Activated naive CD8-positive, alpha-beta T cell treated with anti-CD3 and anti-CD28 coated beads, Interleukin-2, amount 10 ng/mL, durations not matched to agents 7 days and 5 days (primary cell): Measurements from ENCODE around the gene THOC6. TPM values are rescaled to one million over a fixed set of nuclear protein-coding genes. Genes with fewer than 3 reads are reported as not detected.
A peak's percentile ranks its signal among the peaks of the same experiment; 100 is the strongest.

ENCODE experiments used
- ATAC-seq: fragments of 150-1000 bp; cut with Tn5 transposase; one replicate; pipeline ENCODE4 v1.10.0; 2021; ENCODE audit warnings: low read depth, moderate library complexity
- POLR2A ChIA-PET: fragments of 350-600 bp; sonication (Branson Sonifier 250); formaldehyde crosslinking; loops from one replicate; lab custom pipeline; 2021; ENCODE audit warnings: antibody characterized with exemption; lab: Charles Lee
- DNase-seq: peaks from one replicate; pipeline ENCODE4 v3.0.0; 2021
- H3K27ac Mint-ChIP-seq: one replicate; pipeline ENCODE4 v1.8.0; 2022; ENCODE audit warnings: mild to moderate bottlenecking, mixed read lengths
- H3K27me3 Mint-ChIP-seq: one replicate; pipeline ENCODE4 v1.8.0; 2022; ENCODE audit warnings: mild to moderate bottlenecking, moderate library complexity, mixed read lengths
- H3K36me3 Mint-ChIP-seq: one replicate; pipeline ENCODE4 v1.8.0; 2021; ENCODE audit warnings: mild to moderate bottlenecking, mixed read lengths
- H3K4me1 Mint-ChIP-seq: one replicate; pipeline ENCODE4 v1.8.0; 2021; ENCODE audit warnings: mixed read lengths
- H3K4me3 Mint-ChIP-seq: one replicate; pipeline ENCODE4 v1.8.0; 2022; ENCODE audit warnings: mild to moderate bottlenecking, moderate library complexity, mixed read lengths
- H3K9me3 Mint-ChIP-seq: one replicate; pipeline ENCODE4 v1.8.0; 2021; ENCODE audit warnings: mixed read lengths
- total RNA-seq, 2 experiments: library from RNA; stranded (reverse); gene quantifications; one replicate each; pipeline ENCODE4 v1.2.3, GENCODE V29; 2021

The THOC6 gene
- total RNA-seq, 2 experiments from 2014 or later = 36.3 to 36.9 TPM

DNA sequence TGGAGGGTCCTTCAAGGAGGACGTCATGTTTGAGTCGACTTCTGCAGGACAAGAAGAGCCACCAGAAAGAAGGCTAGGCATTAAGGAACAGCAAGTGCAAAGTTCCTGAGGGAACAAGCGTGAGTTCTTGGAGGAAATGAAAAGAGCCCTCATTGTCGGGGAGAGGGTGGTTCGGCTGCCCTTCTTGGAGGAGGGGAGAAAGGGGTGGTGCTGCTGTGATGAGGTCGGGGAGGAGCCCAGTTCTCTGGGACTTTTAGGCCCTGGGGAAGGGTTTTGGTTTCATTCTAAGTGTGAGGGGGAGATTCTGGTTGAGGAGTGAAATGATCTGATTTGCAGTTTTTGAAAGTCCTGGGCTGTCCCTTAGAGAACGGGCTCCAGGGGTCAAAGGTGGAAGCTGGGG, 8.8 kb downstream of the THOC6 start:
- Mint-ChIP-seq H3K4me1 (peaks cover 27% of the 10 kb centered on the region), H3K27me3 (peaks cover 48% of the 10 kb centered on the region), H3K9me3 (no peaks in the 10 kb centered on the region), H3K27ac (no peak overlapping the region), H3K36me3 (peaks cover 3% of the 10 kb centered on the region), H3K4me3 (no peak overlapping the region)
- POLR2A ChIA-PET = interaction anchor here (0.9 to 7.0 kb wide), 3 partner anchors 11 to 27 kb away, joined by 4 to 105 read pairs (median 33); partner anchors contain the start of gene MMP25
- DNase-seq (no peak), ATAC-seq (no peak)

DNA sequence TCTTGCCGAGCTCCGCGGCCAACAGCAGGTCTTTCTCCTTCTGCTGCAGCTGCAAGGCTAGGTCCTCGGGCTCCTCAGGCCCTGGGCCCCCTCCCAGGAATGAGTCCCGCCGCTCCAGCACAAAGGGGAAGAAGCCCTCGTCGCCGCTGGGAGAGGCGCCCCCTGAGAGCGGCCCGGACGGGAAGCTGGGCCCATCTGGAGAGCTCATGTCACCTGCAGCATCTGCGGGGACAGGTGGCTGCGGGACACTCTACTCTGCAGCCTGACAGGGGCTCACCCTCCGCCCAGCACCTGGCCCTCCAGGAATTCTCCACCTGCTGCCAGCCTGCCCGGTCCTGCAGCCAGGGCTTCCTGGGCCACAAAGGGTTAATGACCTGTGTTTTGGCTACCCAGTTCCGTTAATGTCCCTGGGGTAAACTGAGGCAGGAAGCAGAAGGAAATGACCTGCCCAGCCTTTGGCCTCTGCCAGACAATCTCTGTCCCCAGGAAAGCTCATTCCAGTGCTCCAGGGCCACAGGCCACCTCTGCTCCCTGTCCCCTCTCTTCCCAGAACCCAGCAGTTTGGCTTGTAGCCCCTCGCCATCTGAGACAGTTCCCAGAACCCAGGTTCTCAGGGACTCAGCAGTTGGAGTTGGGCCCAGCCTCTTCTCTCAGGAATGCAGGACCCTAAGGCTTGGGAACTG, 11.6 kb downstream of the THOC6 start:
- ATAC-seq = no peak
- H3K36me3 Mint-ChIP-seq = peaks cover 1% of the 10 kb centered on the region
- H3K27me3 Mint-ChIP-seq = peaks cover 70% of the 10 kb centered on the region
- POLR2A ChIA-PET = interaction anchor here (1.0 to 2.4 kb wide), 7 partner anchors 8 to 94 kb away, joined by 3 to 13 read pairs (median 3); partner anchors contain the start of gene MMP25
- no peak for DNase-seq
- no peak overlapping the region for H3K4me3 Mint-ChIP-seq
- H3K4me1 Mint-ChIP-seq = peaks cover 17% of the 10 kb centered on the region
- H3K27ac Mint-ChIP-seq = no peak overlapping the region
- no peaks in the 10 kb centered on the region for H3K9me3 Mint-ChIP-seq

DNA sequence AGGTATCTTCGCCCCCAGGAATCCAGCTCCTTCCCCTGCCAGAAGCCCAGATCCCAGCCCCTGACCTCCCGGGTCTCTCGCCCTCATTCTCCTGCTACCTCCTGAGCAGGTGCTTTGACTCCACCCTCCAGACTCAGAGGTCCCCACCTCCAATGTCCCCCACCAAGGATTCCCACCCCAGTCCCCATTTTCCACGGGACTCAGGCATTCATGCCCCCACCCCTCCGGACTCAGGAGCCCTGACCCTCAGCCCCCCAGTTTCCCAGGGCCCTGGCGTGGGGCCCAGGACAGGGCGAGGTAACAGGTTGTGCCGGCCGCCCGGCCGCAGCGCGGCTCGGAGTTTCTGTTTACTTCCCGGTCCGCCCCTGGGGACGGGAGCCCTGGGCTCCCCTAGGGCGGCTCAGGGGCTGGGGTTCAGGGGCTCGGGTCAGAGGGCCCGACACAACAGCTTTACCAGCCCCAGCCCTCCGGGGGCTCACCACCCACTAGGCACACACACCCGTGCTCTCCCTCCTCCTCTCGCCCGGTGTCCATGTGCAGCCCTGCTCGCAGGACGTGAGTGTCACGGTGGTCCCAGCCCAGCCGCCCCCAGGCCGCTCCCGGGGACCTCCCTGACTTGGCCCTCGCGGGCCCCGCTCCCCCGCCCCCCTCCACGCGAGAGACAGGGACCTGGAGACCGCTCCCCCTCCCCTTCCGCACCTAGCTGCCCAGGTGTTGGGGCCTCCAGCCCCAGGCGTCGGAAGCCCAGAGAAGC, 12.3 kb downstream of the THOC6 start:
- Mint-ChIP-seq H3K4me1 (peaks cover 13% of the 10 kb centered on the region), H3K27ac (no peak overlapping the region)
- peak; percentile 2 for ATAC-seq

DNA sequence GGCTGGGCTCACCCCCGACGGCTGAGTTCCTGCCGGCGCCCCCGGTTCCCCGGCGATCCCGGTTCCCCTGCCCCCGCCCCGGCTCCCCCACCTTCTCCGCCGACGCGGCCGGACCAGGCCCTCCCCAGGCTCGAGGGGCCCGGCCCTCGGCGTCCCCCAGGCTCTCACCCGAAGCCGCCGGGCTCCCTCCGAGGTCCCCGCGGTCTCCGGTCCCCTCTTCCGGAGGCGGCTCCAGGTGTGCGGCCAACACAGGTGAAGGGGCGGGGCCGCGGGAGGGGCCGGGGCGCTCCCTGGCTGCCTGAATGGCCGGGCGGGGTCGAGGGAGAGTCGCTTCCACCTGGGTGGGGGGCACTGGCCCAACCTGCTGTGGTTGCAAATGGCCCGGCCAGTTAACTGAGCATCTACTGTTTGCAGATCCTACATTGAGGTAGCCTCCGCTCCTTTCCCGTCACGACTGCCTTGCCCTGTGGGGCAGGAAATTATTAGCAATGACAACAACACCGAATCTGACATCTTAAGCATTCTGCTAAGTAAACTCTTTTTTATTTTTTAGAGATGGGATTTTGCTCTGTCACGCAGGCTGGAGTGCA, 13.0 kb downstream of the THOC6 start, which contains the start of gene BICDL2:
Gene BICDL2, minus strand, starts transcription at position 219 of the 590 bp plus-strand sequence. CDS start 1,448 bp downstream, outside the sequence.
- H3K27ac Mint-ChIP-seq = no peak within 1 kb of the TSS
- peaks cover 1% of the 10 kb centered on the region for H3K36me3 Mint-ChIP-seq
- DNase-seq (no peak), ATAC-seq (no peak)
- H3K4me1 Mint-ChIP-seq = peaks cover 12% of the 10 kb centered on the region
- POLR2A ChIA-PET = interaction anchor here (1.2 to 1.6 kb wide), 2 partner anchors 11 to 88 kb away, joined by 3 to 5 read pairs; no protein-coding TSS in a partner anchor
- peak within 1 kb of the TSS; percentile 19 for H3K4me3 Mint-ChIP-seq
- H3K27me3 Mint-ChIP-seq = peaks cover 79% of the 10 kb centered on the region
- no peaks in the 10 kb centered on the region for H3K9me3 Mint-ChIP-seq

More for the DNA sequence above, 12.3 kb downstream of the THOC6 start:
- H3K4me3 Mint-ChIP-seq = no peak overlapping the region
- no peak for DNase-seq
- POLR2A ChIA-PET = interaction anchor here (1.2 to 2.4 kb wide), 3 partner anchors 9 to 89 kb away, joined by 3 to 13 read pairs (median 5); partner anchors contain the start of gene MMP25
- H3K9me3 Mint-ChIP-seq = no peaks in the 10 kb centered on the region
- peaks cover 1% of the 10 kb centered on the region for H3K36me3 Mint-ChIP-seq
- peaks cover 75% of the 10 kb centered on the region for H3K27me3 Mint-ChIP-seq

DNA sequence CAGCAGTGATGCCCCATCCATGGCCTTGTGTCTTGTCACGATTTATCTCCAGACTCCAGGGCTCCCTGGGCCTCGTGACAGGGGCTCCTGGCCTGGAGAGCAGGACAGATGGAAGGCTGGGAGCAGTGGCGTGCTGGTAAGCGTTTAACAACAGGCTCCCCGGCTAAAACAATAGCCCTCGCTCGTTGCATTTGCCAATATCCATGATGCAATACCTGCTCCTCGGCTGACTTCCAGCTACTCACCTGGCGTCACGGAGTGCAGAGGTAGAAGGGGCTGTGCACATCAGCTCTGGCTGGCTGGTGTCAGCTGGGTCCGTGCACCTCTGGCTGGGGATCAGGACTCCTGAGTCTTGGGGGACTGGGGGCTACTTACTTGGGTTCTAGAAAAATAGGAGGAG, 14.4 kb downstream of the THOC6 start:
- POLR2A ChIA-PET = interaction anchor here (1.2 to 11.6 kb wide), 5 partner anchors 8 to 18 kb away, joined by 3 to 105 read pairs (median 4); no protein-coding TSS in a partner anchor
- Mint-ChIP-seq H3K4me3 (no peak overlapping the region), H3K9me3 (no peaks in the 10 kb centered on the region), H3K27me3 (peaks cover 74% of the 10 kb centered on the region), H3K4me1 (peaks cover 7% of the 10 kb centered on the region), H3K27ac (no peak overlapping the region), H3K36me3 (peaks cover 1% of the 10 kb centered on the region)
- no peak for ATAC-seq
- no peak for DNase-seq

DNA sequence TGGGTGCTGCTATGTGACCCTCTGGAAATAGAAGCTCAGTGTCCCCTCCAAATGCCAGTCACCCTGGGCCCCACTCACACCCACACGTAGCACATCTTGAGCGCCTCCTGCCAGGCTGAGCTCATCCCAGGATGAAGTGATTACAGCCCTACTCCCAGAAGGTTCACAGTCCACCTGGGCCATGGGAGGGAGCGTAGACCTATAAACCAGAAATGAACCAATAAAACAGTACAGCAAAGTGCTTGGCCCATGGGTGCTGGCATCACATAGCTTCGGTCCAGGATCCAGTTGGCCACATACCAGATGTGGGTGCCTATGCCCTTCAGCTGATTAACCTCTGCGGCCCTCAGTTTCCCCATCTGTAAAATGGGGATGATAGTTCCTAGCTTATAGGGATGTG, 15.1 kb downstream of the THOC6 start:
- peaks cover 74% of the 10 kb centered on the region for H3K27me3 Mint-ChIP-seq
- H3K4me3 Mint-ChIP-seq = no peak overlapping the region
- H3K36me3 Mint-ChIP-seq = peaks cover 4% of the 10 kb centered on the region
- H3K9me3 Mint-ChIP-seq = no peaks in the 10 kb centered on the region
- POLR2A ChIA-PET = interaction anchor here (0.9 to 11.6 kb wide), 8 partner anchors 8 to 31 kb away, joined by 3 to 105 read pairs (median 4); no protein-coding TSS in a partner anchor
- peaks cover 5% of the 10 kb centered on the region for H3K4me1 Mint-ChIP-seq
- ATAC-seq = no peak
- no peak overlapping the region for H3K27ac Mint-ChIP-seq
- DNase-seq = no peak

DNA sequence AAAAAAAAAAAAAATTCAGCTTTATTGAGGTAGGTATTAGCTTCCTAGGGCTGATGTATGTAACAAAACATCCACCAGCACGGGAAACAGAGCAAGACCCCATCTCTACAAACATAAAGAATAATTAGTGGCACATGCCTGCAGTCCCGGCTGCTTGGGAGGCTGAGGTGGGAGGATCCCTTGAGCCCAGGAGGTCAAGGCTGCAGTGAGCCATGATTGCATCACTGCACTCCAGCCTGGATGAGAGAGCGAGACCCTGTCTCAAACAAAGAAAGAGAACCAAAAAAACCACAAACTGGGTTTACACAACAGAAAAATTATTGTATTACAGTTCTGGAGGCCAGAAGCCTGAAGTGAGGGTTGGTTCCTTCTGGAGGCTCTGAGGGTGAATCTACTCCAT, 18.5 kb downstream of the THOC6 start:
- peaks cover 62% of the 10 kb centered on the region for H3K27me3 Mint-ChIP-seq
- POLR2A ChIA-PET = interaction anchor here (0.6 to 11.6 kb wide), 5 partner anchors 8 to 1337 kb away, joined by 3 to 105 read pairs (median 3); partner anchors contain the start of gene MAPK8IP3
- peaks cover 9% of the 10 kb centered on the region for H3K4me1 Mint-ChIP-seq
- peaks cover 5% of the 10 kb centered on the region for H3K36me3 Mint-ChIP-seq
- ATAC-seq (no peak), DNase-seq (no peak)
- no peak overlapping the region for H3K27ac Mint-ChIP-seq
- H3K4me3 Mint-ChIP-seq = no peak overlapping the region
- H3K9me3 Mint-ChIP-seq = no peaks in the 10 kb centered on the region

DNA sequence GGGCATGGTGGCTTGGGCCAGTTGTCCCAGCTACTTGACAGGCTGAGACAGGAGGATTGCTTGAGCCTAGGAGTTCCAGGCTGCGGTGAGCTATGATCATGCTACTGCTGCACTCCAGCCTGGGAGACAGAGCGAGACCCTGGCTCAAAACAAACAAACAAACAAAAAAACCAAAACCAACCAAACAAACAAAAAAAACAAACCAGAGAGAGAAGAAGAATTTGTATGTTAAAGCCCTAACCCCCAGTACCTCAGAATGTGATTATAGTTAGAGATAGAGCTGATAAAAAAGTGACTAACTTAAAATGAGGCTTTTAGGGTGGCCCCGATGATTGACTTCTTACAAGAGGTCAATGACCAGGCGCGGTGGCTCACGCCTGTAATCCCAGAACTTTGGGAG, 20.9 kb downstream of the THOC6 start:
- peak overlapping the region; percentile 77 for H3K4me3 Mint-ChIP-seq
- H3K4me1 Mint-ChIP-seq = peaks cover 22% of the 10 kb centered on the region
- POLR2A ChIA-PET = interaction anchor here (1.1 to 11.6 kb wide), 9 partner anchors 9 to 90 kb away, joined by 3 to 131 read pairs (median 6); partner anchors contain the start of genes TNFRSF12A and ZNF213
- DNase-seq = no peak
- peaks cover 14% of the 10 kb centered on the region for H3K36me3 Mint-ChIP-seq
- no peaks in the 10 kb centered on the region for H3K9me3 Mint-ChIP-seq
- H3K27me3 Mint-ChIP-seq = peaks cover 41% of the 10 kb centered on the region
- ATAC-seq = no peak
- H3K27ac Mint-ChIP-seq = peak overlapping the region; percentile 71

DNA sequence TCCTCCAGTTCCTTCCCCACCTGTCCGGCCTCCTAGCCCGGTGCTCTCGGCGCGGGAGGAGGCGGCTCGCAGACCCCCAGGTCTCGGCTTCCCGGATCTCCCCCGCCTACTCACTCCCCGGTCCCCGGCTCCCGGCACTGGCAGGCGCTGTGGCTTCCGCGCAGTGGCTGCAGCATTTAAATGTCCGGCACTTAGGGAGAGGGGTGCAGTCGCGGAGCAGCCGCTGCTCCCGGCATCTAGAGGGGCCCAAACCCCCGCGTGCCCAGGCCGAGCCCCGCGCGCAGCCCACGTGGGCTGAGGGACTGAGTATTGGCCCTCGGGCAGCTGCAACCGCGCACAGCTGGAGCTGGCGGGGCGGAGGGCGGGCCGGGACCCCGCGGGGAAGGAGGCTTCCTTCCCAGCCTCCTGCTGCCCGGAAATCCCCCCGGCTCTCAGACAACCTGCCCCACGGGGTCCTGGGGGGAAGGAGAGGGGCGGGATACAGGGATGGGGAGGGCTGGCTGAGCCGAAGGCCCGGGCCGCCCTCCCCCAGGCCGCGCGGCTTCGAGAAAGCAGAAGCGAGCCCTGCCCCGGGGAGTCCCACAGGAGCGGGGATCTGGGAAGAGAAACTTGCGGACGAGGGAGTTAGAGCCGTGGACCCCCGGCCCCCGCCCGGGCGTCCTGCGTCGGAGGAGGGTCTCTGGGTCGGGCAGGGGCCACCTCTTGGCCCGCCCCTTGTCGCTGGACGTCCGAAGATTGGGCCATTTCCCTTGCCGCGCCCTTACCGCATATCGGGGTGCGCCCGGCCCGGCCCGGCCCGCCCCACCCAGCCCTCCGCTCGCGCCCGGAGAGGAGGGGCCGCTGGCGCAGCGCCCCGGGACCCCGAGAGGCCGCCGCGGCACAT, 22.2 kb downstream of the THOC6 start, which contains the start of gene MMP25:
Gene MMP25, plus strand, starts transcription at position 804 of the 883 bp plus-strand sequence. CDS start 357 bp downstream, outside the sequence.
- DNase-seq (peak; percentile 67), ATAC-seq (peak; percentile 31)
- POLR2A ChIA-PET = interaction anchor here (1.0 to 11.6 kb wide), 11 partner anchors 11 to 88 kb away, joined by 3 to 131 read pairs (median 5); partner anchors contain the start of genes TNFRSF12A and ZNF213
- H3K4me3 Mint-ChIP-seq = peak within 1 kb of the TSS; percentile 90
- no peaks in the 10 kb centered on the region for H3K9me3 Mint-ChIP-seq
- peaks cover 30% of the 10 kb centered on the region for H3K27me3 Mint-ChIP-seq
- peaks cover 22% of the 10 kb centered on the region for H3K36me3 Mint-ChIP-seq
- H3K27ac Mint-ChIP-seq = peak within 1 kb of the TSS; percentile 83
- peaks cover 29% of the 10 kb centered on the region for H3K4me1 Mint-ChIP-seq

DNA sequence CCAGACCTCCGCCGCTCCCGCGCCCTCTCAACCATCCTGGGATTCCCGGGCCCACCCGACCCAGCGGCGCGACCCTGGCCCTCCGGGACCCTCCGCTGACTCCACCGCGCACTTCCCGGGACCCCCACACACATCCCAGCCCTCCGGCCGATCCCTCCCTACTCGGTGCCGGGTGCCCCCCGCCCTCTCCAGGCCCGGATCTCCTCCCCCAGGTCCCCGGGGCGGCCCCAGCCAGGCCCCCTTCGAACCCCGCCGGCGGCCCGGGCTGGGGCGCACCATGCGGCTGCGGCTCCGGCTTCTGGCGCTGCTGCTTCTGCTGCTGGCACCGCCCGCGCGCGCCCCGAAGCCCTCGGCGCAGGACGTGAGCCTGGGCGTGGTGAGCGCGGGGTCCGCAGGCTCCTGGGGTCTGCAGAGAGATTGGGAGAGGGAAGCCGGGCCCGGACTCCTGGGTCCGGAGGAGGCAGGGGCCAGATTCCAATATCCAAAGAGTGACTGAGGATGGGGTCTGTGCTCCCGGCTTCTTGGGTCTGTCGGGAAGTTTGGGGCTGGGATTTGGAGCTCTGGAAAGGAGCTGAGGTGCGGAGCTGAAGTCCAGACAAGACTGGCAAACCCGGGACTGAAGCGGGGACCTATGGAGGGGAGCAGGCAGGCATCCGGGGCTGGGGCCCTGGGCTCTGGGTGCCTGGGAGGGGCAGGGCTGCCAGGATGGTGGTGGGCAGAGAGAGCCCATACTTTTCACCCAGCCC, 23.0 kb downstream of the THOC6 start:
- H3K4me3 Mint-ChIP-seq = peak overlapping the region; percentile 90
- POLR2A ChIA-PET = interaction anchor here (0.7 to 11.6 kb wide), 11 partner anchors 11 to 103 kb away, joined by 3 to 131 read pairs (median 13); partner anchors contain the start of genes HCFC1R1, IL32, THOC6 and TNFRSF12A
- peaks cover 37% of the 10 kb centered on the region for H3K4me1 Mint-ChIP-seq
- H3K9me3 Mint-ChIP-seq = no peaks in the 10 kb centered on the region
- peak overlapping the region; percentile 59 for H3K27ac Mint-ChIP-seq
- peaks cover 25% of the 10 kb centered on the region for H3K27me3 Mint-ChIP-seq
- H3K36me3 Mint-ChIP-seq = peaks cover 28% of the 10 kb centered on the region
- DNase-seq (peak; percentile 71), ATAC-seq (peak; percentile 46)

DNA sequence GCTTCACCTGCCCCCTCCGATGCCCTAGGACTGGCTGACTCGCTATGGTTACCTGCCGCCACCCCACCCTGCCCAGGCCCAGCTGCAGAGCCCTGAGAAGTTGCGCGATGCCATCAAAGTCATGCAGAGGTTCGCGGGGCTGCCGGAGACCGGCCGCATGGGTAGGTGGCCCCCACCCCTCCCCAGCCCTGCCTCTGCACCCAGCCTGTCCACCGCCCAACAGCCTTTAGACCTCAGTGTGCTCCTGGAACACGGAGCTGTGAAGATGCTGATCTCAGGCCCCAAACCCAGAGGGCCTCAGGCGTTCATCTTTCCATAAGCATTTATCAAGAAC, 23.5 kb downstream of the THOC6 start:
- Mint-ChIP-seq H3K4me3 (peak overlapping the region; percentile 90), H3K9me3 (no peaks in the 10 kb centered on the region), H3K36me3 (peaks cover 31% of the 10 kb centered on the region), H3K4me1 (peaks cover 42% of the 10 kb centered on the region), H3K27me3 (peaks cover 25% of the 10 kb centered on the region), H3K27ac (peak overlapping the region; percentile 59)
- DNase-seq (no peak), ATAC-seq (no peak)
- POLR2A ChIA-PET = interaction anchor here (0.7 to 11.6 kb wide), 16 partner anchors 8 to 102 kb away, joined by 3 to 131 read pairs (median 6); partner anchors contain the start of genes HCFC1R1, IL32, THOC6 and TNFRSF12A
